Thoracic aorta (tissue), 2 donors: ENCODE results near the gene PIANP. TPM values are rescaled to one million over a fixed set of nuclear protein-coding genes. Genes with fewer than 3 reads are reported as not detected.
"Not testable (repeated sequence)": the region's sequence is repeated elsewhere in the genome, so short reads cannot be mapped to it uniquely, and the experiment has no call there.

Experiments
- ATAC-seq: fragments of 150-250 bp; one replicate; pipeline ENCODE4 v1.8.0; 2017; ENCODE audit warnings: low read depth; ENCODE audit not compliant: insufficient number of reproducible peaks, low FRiP score
- DNase-seq: peaks from one replicate; pipeline ENCODE4 v3.0.0-alpha.2; 2020; ENCODE audit warnings: low spot score
- H3K27ac ChIP-seq, 2 donors: fragments of 200-600 bp; sonication (generic); 1 replicate in 1 of 2; 2 replicates in 1 of 2; pipeline ENCODE4 v1.5.1; 2016; ENCODE audit warnings: mild to moderate bottlenecking in 2 of 2, moderate library complexity in 2 of 2
- H3K27me3 ChIP-seq: fragments of 200-600 bp; sonication (generic); replicated peaks from 2 replicates; pipeline ENCODE4 v1.6.0; 2016; ENCODE audit warnings: mild to moderate bottlenecking; ENCODE audit not compliant: insufficient read depth
- H3K36me3 ChIP-seq: fragments of 200-600 bp; sonication (generic); one replicate; pipeline ENCODE4 v1.5.1; 2016
- H3K4me1 ChIP-seq, 2 donors: fragments of 200-600 bp; sonication (generic); 1 replicate in 1 of 2; 2 replicates in 1 of 2; pipeline versions ENCODE4 v1.5.1 to v1.6.0; 2016; ENCODE audit warnings: low read depth in 2 of 2, mild to moderate bottlenecking in 1 of 2; ENCODE audit not compliant: control insufficient read depth in 1 of 2
- H3K4me3 ChIP-seq: fragments of 200-600 bp; sonication (generic); 2 replicates; pipeline ENCODE4 v1.5.1; 2016; ENCODE audit warnings: mild to moderate bottlenecking
- H3K9me3 ChIP-seq: fragments of 200-600 bp; sonication (generic); 2 replicates; pipeline ENCODE4 v1.5.1; 2016
- CTCF ChIP-seq: fragments of 200-600 bp; sonication (generic); IDR thresholded peaks from one replicate; pipeline ENCODE4 v1.5.1; 2019; ENCODE audit warnings: antibody characterized with exemption
- total RNA-seq, 2 donors: library from RNA; depleted of rRNA; stranded (reverse); fragments of >200 nt; gene quantifications; one replicate each; pipeline versions ENCODE4 v1.1.0 to v1.2.3, GENCODE V29; 2016

The PIANP gene
- 1 to 10 TPM; 3.1 to 4.2 TPM for total RNA-seq

- no peak for TF ChIP-seq CTCF
- no peak for DNase-seq
- Histone ChIP-seq H3K9me3 (no peaks in the 10 kb centered on the region), H3K36me3 (no peaks in the 10 kb centered on the region), H3K27me3 (no peaks in the 10 kb centered on the region), H3K4me1 (peaks cover 0 to 15% of the 10 kb centered on the region in 2 donors), H3K27ac (no peak within 1 kb of the TSS), H3K4me3 (peak within 1 kb of the TSS; percentile 76)
- peak; percentile 50 for ATAC-seq
These were observed at the start of gene PIANP for GRCh38 chr12:6700646-6701051. TSS of gene PIANP (minus strand) at chr12:6700815. CDS start at chr12:6698061, 2,754 bp downstream.

- DNase-seq (no peak), ATAC-seq (no peak)
- Histone ChIP-seq H3K36me3 (peaks cover 49% of the 10 kb centered on the region), H3K4me3 (no peak overlapping the region), H3K27ac (no peak overlapping the region), H3K9me3 (no peaks in the 10 kb centered on the region), H3K27me3 (no peaks in the 10 kb centered on the region), H3K4me1 (peaks cover 9 to 18% of the 10 kb centered on the region in 2 donors)
- no peak for TF ChIP-seq CTCF
These were observed 48.1 kb upstream of the PIANP start for GRCh38 chr12:6748761-6749160.

GRCh38 chr12:6747216-6747615 lies 46.6 kb upstream of the PIANP start:
- no peak for ATAC-seq
- H3K4me1 ChIP-seq: peaks cover 8 to 15% of the 10 kb centered on the region in 2 donors
- peaks cover 49% of the 10 kb centered on the region for H3K36me3 ChIP-seq
- H3K4me3 ChIP-seq: no peak overlapping the region
- TF ChIP-seq CTCF: no peak
- DNase-seq: no peak
- H3K9me3 ChIP-seq: no peaks in the 10 kb centered on the region
- H3K27me3 ChIP-seq: no peaks in the 10 kb centered on the region
- H3K27ac ChIP-seq: no peak overlapping the region

- H3K4me1 ChIP-seq: peaks cover 0 to 2% of the 10 kb centered on the region in 2 donors
- H3K9me3 ChIP-seq: no peaks in the 10 kb centered on the region
- peaks cover 42% of the 10 kb centered on the region for H3K36me3 ChIP-seq
- DNase-seq (no peak), ATAC-seq (no peak)
- peak overlapping the region; percentile 12 to 17 for H3K27ac ChIP-seq
- no peak overlapping the region for H3K4me3 ChIP-seq
- no peak for TF ChIP-seq CTCF
- H3K27me3 ChIP-seq: no peaks in the 10 kb centered on the region
These were observed 45.3 kb upstream of the PIANP start for GRCh38 chr12:6745741-6746525.

- H3K4me1 ChIP-seq: not testable (repeated sequence)
These were observed 42.7 kb upstream of the PIANP start for GRCh38 chr12:6743300-6743699.

More at GRCh38 chr12:6743300-6743699, 42.7 kb upstream of the PIANP start:
- not testable (repeated sequence) for H3K9me3 ChIP-seq, DNase-seq, H3K27ac ChIP-seq, H3K4me3 ChIP-seq, ATAC-seq, H3K27me3 ChIP-seq
- peaks cover 18% of the 10 kb centered on the region for H3K36me3 ChIP-seq
